ENCODE measurements around the gene CCDC116. TPM values are rescaled to one million over a fixed set of nuclear protein-coding genes. Genes with fewer than 3 reads are reported as not detected.

Gene CCDC116
- total RNA-seq, 5 donors from 2014 or later (not counting 1 experiment from before 2014, with no cell fraction given) = 0.16 to 0.79 (median 0.66) TPM; not detected in 1

Other genes with a start within 250 kb of the CCDC116 start
- 1 to 10 TPM in 3 of 5 donors, under 1 TPM in 2; 0.14 to 3.9 (median 1.4) TPM for gene RIMBP3B, start 249.0 kb upstream of the CCDC116 start, total RNA-seq
- gene HIC2, start 215.4 kb upstream of the CCDC116 start, total RNA-seq = 10 to 100 TPM in 2 of 5 donors, 1 to 10 TPM in 3; 8.8 to 12.1 (median 10.0) TPM
- 10 to 100 TPM in 1 of 5 donors, 1 to 10 TPM in 4; 2.6 to 10.3 (median 5.4) TPM for gene TMEM191C, start 165.4 kb upstream of the CCDC116 start, total RNA-seq
- 1 to 10 TPM in 3 of 5 donors, not detected in 2; 2.8 to 4.7 (median 3.9) TPM for gene RIMBP3C, start 81.3 kb upstream of the CCDC116 start, total RNA-seq
- 10 to 100 TPM; 28.4 to 38.7 (median 34.3) TPM for gene UBE2L3, start 65.0 kb upstream of the CCDC116 start, total RNA-seq
- 10 to 100 TPM; 28.3 to 69.2 (median 62.2) TPM for gene YDJC, start 2.7 kb upstream of the CCDC116 start, total RNA-seq
- 10 to 100 TPM; 22.1 to 55.4 (median 50.2) TPM for gene SDF2L1, start 9.5 kb downstream of the CCDC116 start, total RNA-seq
- 10 to 100 TPM; 72.0 to 82.5 (median 79.4) TPM for gene PPIL2, start 33.3 kb downstream of the CCDC116 start, total RNA-seq
- 10 to 100 TPM in 2 of 5 donors, 1 to 10 TPM in 3; 8.2 to 12.6 (median 9.9) TPM for gene YPEL1, start 103.0 kb downstream of the CCDC116 start, total RNA-seq
- 100 to 1,000 TPM in 4 of 5 donors, 10 to 100 TPM in 1; 85.0 to 114 (median 110) TPM for gene MAPK1, start 234.9 kb downstream of the CCDC116 start, total RNA-seq

Data from T-cell (primary cell).